Fibroblast of the aortic adventitia (primary cell): Measurements from ENCODE around the gene ACP6. TPM values are rescaled to one million over a fixed set of nuclear protein-coding genes. Genes with fewer than 3 reads are reported as not detected.
"Not testable (repeated sequence)": the region's sequence is repeated elsewhere in the genome, so short reads cannot be mapped to it uniquely, and the experiment has no call there.

ENCODE experiments used
- DNase-seq: peaks from one replicate; pipeline ENCODE4 v3.0.0-alpha.2; 2010; ENCODE audit warnings: low read depth
- H3K4me3 ChIP-seq: 2 replicates; pipeline ENCODE4 v1.5.1; 2011; ENCODE audit warnings: low read depth, mild to moderate bottlenecking, control low read depth, low read length, moderate library complexity
- total RNA-seq: library from RNA; depleted of rRNA; stranded (reverse); fragments of >200 nt; gene quantifications from 2 replicates; pipeline ENCODE4 v1.2.3, GENCODE V29; 2012; ENCODE audit warnings: low replicate concordance
- TF ChIP-seq, protein P1 (sequence below): IDR thresholded peaks from 2 replicates; pipeline ENCODE4 v1.5.1; 2011; ENCODE audit warnings: mild to moderate bottlenecking, low read length, control low read depth, inconsistent platforms; ENCODE audit not compliant: insufficient read depth

Gene ACP6
- total RNA-seq, 1 donor, result 3.5 TPM

- no peak for DNase-seq
- no peak overlapping the region for H3K4me3 ChIP-seq
- TF ChIP-seq, protein P1, sequence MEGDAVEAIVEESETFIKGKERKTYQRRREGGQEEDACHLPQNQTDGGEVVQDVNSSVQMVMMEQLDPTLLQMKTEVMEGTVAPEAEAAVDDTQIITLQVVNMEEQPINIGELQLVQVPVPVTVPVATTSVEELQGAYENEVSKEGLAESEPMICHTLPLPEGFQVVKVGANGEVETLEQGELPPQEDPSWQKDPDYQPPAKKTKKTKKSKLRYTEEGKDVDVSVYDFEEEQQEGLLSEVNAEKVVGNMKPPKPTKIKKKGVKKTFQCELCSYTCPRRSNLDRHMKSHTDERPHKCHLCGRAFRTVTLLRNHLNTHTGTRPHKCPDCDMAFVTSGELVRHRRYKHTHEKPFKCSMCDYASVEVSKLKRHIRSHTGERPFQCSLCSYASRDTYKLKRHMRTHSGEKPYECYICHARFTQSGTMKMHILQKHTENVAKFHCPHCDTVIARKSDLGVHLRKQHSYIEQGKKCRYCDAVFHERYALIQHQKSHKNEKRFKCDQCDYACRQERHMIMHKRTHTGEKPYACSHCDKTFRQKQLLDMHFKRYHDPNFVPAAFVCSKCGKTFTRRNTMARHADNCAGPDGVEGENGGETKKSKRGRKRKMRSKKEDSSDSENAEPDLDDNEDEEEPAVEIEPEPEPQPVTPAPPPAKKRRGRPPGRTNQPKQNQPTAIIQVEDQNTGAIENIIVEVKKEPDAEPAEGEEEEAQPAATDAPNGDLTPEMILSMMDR, result no peak
Measured at GRCh38 chr1:147624011-147624410, 46.3 kb downstream of the ACP6 start.

- DNase-seq, result peak; percentile 17
- TF ChIP-seq, protein P1, result no peak
Measured at GRCh38 chr1:147622731-147623130, 47.6 kb downstream of the ACP6 start.

GRCh38 chr1:147620543-147620942, 49.8 kb downstream of the ACP6 start:
- no peak for DNase-seq
- TF ChIP-seq, protein P1, result no peak
- no peak overlapping the region for H3K4me3 ChIP-seq

More at GRCh38 chr1:147622731-147623130, 47.6 kb downstream of the ACP6 start:
- H3K4me3 ChIP-seq, result no peak overlapping the region

DNA sequence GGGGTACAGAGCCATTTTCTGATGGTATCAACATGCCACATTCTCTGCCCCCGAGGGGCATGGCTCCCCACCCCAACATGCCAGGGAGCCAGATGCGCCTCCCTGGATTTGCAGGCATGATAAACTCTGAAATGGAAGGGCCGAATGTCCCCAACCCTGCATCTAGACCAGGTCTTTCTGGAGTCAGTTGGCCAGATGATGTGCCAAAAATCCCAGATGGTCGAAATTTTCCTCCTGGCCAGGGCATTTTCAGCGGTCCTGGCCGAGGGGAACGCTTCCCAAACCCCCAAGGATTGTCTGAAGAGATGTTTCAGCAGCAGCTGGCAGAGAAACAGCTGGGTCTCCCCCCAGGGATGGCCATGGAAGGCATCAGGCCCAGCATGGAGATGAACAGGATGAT, 50.6 kb downstream of the ACP6 start:
- DNase-seq, result no peak
- no peak overlapping the region for H3K4me3 ChIP-seq
- TF ChIP-seq, protein P1, result no peak

DNA sequence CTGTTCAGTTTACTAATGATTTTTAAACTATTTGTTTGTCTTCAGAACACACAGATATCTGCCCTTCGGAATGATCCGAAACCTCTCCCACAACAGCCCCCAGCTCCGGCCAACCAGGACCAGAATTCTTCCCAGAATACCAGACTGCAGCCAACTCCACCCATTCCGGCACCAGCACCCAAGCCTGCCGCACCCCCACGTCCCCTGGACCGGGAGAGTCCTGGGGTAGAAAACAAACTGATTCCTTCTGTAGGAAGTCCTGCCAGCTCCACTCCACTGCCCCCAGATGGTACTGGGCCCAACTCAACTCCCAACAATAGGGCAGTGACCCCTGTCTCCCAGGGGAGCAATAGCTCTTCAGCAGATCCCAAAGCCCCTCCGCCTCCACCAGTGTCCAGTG, 51.6 kb downstream of the ACP6 start:
- TF ChIP-seq, protein P1, result no peak
- no peak overlapping the region for H3K4me3 ChIP-seq
- no peak for DNase-seq

GRCh38 chr1:147618077-147618569, 52.2 kb downstream of the ACP6 start:
- TF ChIP-seq, protein P1, result no peak
- DNase-seq, result no peak
- H3K4me3 ChIP-seq, result no peak overlapping the region

- not testable (repeated sequence) for H3K4me3 ChIP-seq, DNase-seq
Measured at GRCh38 chr1:147614966-147615365, 55.4 kb downstream of the ACP6 start.
